GM12873 (cell line): ENCODE results near the gene SULT1C3.

Source experiments
- CTCF ChIP-seq: IDR thresholded peaks from 2 replicates; pipeline ENCODE4 v1.5.1; 2012; ENCODE audit warnings: low read depth, mild to moderate bottlenecking, moderate library complexity, low read length, control low read depth; ENCODE audit not compliant: insufficient read depth; ENCODE audit errors: missing control alignments

The SULT1C3 gene

DNA sequence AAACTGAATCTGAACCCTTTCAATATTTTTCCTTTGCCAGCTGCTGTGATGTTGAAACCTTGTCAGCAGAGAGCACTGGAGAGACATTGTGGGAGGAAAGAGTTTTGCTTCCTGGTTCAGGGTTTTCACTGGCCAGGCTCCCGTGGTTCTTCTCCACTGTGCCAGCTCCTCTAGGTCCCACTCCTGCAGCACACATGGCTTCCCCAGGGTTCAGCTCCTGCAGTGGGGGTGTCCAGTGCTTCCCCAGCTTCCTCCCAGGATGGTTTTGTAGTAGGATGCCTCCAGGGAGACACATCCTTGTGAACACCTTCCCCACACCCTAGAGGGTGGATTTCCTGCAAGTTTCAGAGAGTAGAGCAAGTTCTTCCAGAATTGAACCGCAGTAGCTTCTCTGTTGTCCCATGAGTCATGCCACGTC lies 24.0 kb upstream of the SULT1C3 start:
- TF ChIP-seq CTCF: no peak

- no peak for TF ChIP-seq CTCF
Measured at GRCh38 chr2:108217211-108217610, 22.6 kb upstream of the SULT1C3 start.

- TF ChIP-seq CTCF: no peak
Measured at GRCh38 chr2:108219688-108220087, 20.1 kb upstream of the SULT1C3 start.

- TF ChIP-seq CTCF: no peak
Measured at GRCh38 chr2:108220191-108220590, 19.6 kb upstream of the SULT1C3 start.

GRCh38 chr2:108220942-108221541 lies 18.7 kb upstream of the SULT1C3 start:
- no peak for TF ChIP-seq CTCF

DNA sequence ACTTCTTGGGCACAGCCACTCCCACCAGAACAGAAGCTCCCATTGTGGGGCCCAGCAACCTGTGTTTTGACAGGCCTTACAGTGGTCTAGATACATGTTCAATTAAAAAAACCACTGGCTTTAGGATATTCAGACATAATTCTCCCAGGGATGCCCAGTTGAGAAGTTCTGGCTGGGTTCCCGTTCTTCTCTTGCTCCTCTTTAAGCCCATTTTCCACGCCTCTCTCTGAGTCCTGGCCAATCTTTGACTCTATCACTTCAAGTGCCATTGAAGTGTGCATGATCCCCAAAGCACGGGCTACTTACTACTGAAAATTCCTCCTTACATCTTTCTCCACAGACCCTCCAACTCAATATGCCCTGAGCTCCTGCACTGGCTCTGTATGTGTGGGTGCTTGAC lies 17.5 kb upstream of the SULT1C3 start:
- TF ChIP-seq CTCF: no peak

GRCh38 chr2:108223573-108223972 lies 16.2 kb upstream of the SULT1C3 start:
- no peak for TF ChIP-seq CTCF

GRCh38 chr2:108224022-108224421 lies 15.7 kb upstream of the SULT1C3 start:
- no peak for TF ChIP-seq CTCF
